AG08395 (cell line): ENCODE data around the gene HORMAD2.
A peak's percentile ranks its signal among the peaks of the same experiment; 100 is the strongest.
"Not testable (repeated sequence)": the region's sequence is repeated elsewhere in the genome, so short reads cannot be mapped to it uniquely, and the experiment has no call there.

Source experiments
- DNase-seq: peaks from one replicate; pipeline ENCODE4 v3.0.0; 2012; ENCODE audit warnings: mixed read lengths, low spot score

Gene HORMAD2

GRCh38 chr22:30057375-30057774, 22.9 kb upstream of the HORMAD2 start:
- DNase-seq = no peak

DNA sequence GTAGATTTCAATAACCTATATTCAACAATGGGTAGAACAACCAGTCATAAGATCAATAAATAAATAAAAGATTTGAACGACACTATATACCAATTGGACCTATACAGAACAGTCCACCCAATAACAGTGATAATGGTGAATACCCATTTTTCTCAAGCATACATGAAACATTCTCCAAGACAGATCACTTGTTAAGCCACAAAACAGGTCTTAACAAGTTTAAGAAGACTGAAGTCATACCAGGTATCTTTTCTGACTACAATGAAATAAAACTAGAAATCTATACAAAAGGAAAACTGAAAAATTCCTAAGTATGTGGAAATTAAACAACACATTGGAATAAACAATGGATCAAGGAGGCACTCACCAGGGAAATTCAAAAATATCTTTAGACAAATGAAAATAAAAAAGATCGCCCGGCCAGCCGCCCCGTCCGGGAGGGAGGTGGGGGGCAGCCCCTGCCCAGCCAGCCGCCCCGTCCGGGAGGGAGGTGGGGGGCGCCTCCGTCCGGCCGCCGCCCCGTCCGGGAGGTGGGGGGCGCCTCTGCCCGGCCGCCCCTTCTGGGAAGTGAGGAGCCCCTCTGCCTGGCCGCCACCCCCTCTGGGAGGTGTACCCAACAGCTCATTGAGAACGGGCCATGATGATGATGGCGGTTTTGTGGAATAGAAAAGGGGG, 20.8 kb upstream of the HORMAD2 start:
- not testable (repeated sequence) for DNase-seq

DNA sequence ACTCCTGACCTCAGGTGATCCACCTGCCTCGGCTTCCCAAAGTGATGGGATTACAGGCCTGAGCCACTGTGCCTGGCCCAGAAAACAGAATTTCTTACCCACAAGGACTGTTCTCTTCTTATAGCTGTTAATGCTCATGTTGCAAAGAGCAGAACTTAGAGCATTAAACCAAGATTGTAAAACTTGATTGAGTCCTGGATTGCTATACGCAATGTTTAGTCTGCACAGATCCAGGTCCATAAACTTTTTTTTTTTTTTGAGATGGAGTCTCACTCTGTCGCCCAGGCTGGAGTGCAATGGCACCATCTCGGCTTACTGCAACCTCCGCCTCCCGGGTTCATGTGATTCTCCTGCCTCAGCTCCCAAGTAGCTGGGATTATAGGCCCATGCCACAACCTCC, 19.2 kb upstream of the HORMAD2 start:
- not testable (repeated sequence) for DNase-seq

- no peak for DNase-seq
These were observed 18.0 kb upstream of the HORMAD2 start for GRCh38 chr22:30062259-30062658.

GRCh38 chr22:30062950-30063349, 17.3 kb upstream of the HORMAD2 start:
- no peak for DNase-seq

DNA sequence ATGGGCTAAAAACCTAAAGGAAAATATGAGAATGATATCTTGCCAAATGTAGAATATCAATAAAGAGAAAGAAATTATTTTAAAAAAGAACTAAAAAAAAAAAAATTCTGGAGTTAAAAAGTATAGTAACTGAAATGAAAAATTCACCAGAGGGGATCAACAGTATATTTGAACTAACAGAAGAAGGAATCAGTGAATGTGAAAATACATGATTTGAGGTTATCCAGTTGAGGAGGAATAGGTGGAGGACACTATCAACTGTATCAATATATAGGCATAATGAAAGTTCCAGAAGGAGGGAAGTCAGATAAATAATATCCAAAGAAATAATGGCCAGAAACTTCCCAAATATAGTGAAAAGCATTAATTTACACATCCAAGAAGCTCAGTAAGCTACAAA, 16.1 kb upstream of the HORMAD2 start:
- DNase-seq = no peak

DNA sequence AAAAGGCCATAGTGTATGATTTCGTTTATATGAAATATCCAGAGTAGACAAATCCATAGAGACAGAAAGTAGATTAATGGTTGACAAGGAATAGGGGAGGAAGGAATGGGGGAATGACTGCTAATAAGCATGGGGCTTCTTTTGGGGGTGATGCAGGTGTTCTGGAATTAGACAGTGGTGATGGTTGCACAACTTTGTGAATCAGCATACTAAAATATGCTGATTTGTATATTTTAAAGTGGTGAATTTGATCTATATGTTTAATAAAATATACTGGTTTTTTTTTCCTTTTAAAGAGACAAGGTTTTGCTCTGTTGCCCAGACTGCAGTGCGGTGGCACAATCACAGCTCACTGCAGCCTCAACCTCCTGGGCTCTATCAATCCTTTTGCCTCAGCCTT, 6.5 kb upstream of the HORMAD2 start:
- DNase-seq = no peak

GRCh38 chr22:30074147-30074546, 6.1 kb upstream of the HORMAD2 start:
- DNase-seq = no peak

DNA sequence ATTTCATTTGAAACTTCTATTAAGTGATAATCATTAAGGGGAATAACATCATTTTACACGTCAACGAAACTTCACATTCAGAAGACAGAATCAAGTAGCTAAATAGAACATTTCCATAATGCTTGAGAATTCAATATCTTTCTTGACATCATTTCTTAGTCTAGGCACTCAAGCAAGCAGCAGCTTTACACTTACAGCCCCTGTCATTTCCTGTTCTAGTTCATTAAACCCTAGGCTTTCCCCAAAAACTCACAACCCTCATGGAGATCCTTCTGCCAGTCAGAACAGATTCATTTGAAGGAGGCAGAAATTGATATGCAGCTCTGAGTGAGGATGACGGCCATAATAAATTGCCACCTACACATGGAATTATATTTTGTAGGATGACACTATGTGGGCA, 5.3 kb upstream of the HORMAD2 start:
- no peak for DNase-seq

DNA sequence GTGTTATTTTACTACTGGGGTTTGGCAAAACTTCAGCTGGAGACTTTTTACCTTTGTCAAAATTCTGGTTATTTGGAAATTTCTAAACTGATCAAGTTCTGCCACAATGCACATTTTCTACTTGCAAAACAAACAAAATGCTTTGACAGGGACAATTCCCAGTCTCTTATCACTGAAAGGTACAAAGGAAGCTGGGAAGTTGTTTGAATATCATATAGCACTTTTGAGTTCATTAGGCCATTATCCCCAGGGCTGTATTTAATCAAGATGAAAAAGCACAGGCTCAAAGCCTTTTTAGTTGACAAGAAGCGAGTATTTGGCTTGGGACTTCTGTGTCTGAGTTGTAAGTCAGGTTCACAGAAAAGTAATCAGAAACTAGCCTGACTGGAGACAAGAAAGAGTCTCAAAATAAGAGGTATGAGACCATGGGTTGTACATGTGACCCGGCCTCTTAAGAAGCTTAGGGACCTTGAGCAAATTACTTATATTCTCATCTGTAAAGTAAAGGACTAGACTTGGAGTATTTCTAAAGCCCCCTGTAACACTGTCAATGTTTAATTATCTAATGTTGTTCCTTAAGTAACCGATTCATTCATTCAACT, 2.9 kb upstream of the HORMAD2 start:
- DNase-seq = no peak

- no peak for DNase-seq
These were observed 1.6 kb upstream of the HORMAD2 start for GRCh38 chr22:30078320-30079311.

GRCh38 chr22:30080805-30081204, 541 bp downstream of the HORMAD2 start:
- no peak for DNase-seq

DNA sequence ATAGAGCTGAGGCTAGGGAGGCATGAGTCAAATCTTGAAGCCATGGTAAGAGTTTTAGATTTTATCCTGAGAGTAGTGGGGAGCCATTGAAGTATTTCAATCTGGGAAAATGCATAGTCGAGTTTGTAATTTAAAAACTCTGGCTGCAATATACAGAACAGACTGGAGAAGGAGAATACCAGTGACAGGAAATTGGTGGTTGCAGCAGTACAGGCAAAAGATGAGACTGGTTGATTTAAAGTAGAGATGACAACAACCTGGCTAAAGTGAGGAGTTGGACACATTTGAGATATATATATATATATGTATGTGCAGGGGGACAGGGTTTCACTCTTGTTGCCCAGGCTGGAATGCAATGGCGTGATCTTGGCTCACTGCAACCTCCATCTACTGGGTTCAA, 6.2 kb downstream of the HORMAD2 start:
- no peak for DNase-seq

DNA sequence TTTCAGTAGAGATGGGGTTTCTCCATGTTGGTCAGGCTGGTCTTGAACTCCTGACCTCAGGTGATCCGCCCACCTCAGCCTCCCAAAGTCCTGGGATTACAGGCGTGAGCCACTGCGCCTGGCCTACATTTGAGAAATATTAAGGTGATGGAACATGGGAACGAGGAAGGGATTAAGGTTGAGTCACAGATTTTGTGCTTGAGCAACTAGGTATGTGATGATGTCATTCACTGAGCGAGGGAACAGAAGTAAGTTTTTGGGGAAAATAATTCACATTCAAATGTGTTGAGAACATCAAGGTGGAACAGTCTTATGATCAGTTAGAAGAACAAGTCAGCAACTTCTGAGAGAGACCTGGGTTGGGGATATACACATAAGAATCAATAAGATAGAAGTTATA, 6.8 kb downstream of the HORMAD2 start:
- peak; percentile 10 for DNase-seq

- DNase-seq = no peak
These were observed 7.3 kb downstream of the HORMAD2 start for GRCh38 chr22:30087611-30088010.

- DNase-seq = no peak
These were observed 8.2 kb downstream of the HORMAD2 start for GRCh38 chr22:30088468-30088867.

- DNase-seq = no peak
These were observed 9.4 kb downstream of the HORMAD2 start for GRCh38 chr22:30089655-30089974.

DNA sequence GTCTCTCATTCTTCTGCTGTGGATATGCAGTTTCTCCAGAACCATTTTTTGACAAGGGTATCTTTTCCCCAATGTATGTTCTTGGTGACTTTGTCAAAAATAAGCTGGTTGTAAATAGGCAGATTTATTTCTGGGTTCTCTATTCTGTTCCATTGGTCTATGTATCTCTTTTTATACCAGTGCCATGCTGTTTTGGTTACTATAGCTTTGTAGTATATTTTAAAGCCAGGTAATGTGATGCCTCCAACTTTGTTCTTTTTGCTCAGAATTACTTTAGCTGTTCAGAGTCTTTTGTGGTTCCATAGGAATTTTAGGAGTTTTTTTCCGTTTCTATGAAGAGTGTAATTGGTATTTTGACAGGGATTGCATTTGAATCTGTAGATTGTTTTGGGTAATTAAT, 12.4 kb downstream of the HORMAD2 start:
- DNase-seq = no peak

- no peak for DNase-seq
These were observed 14.5 kb downstream of the HORMAD2 start for GRCh38 chr22:30094804-30095203.

- no peak for DNase-seq
These were observed 17.6 kb downstream of the HORMAD2 start for GRCh38 chr22:30097861-30098260.

DNA sequence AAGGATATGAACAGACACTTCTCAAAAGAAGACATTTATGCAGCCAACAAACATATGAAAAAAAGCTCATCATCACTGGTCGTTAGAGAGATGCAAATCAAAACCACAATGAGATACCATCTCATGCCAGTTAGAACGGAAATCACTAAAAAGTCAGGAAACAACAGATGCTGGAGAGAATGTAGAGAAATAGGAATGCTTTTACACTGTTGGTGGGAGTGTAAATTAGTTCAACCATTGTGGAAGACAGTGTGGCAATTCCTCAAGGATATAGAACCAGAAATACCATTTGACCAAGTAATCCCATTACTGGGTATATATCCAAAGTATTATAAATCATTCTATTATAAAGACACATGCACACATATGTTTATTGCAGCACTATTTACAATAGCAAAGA, 20.5 kb downstream of the HORMAD2 start:
- DNase-seq = not testable (repeated sequence)

DNA sequence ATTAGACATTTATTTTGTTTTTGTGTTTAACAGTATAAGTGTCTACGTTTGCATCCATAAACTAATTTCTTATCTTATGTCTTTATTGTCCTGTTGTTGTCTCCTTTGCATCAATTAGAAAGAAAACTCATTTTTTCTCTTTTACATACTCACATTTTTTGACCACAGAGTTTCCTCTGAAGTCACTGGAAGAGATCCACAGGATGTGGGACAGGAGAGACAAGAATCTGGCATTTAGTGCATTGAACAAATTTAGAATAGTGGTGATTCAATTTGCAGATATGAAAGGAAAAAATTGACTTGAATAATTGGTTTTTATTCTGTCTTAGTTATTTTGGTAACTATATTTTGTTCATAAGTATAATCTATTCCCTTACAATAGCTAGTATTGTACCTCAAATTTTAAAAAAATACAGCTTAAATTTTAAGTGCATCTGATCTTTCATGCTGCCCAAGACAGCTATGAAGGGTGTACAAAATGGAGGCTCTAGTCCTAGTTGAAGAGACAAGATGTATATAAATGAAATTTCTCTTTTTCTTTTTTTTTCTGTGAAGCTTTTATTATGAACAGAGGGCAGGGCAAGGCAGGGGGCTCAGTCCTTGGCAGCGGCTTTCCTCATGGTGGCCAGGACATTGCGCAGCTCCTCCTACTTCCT, 24.4 kb downstream of the HORMAD2 start:
- DNase-seq = peak; percentile 31

DNA sequence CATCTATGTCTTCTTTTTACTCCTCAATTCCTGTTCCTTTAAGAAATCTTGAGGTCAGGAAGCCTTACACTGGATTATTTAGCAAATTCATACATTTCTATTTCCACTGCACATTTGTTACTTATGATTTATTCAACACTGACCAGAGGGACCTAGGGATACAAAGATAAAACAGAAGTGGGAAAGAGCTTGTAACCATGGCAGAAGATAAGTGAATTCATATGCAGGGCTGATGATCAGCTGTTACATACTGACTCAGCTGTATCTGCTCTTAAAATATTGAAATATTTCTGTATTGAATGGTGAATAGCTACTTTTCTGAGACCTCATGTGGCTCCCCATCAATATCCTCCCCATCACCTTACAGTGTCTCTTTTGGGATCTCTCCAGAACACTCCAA, 25.2 kb downstream of the HORMAD2 start:
- DNase-seq = no peak
